HepG2 (cell line): ENCODE results near the gene NEDD4L. TPM values are rescaled to one million over a fixed set of nuclear protein-coding genes. Genes with fewer than 3 reads are reported as not detected.
A peak's percentile ranks its signal among the peaks of the same experiment; 100 is the strongest.

Experiments
- AGO2 ChIP-seq: fragments of 200-400 bp; formaldehyde crosslinking; optimal IDR thresholded peaks from 2 replicates; pipeline ENCODE3; 2017; ENCODE audit warnings: mild to moderate bottlenecking, low read depth, low read length, moderate library complexity
- ARID3A ChIP-seq: IDR thresholded peaks from 2 replicates; pipeline ENCODE4 v1.6.1; 2012; ENCODE audit warnings: low read depth, low read length, improper control_type of control experiment
- CREB1 ChIP-seq, 2 experiments: fragments of 450-650 bp in 1 of 2; IDR thresholded peaks; 2 replicates each; pipeline ENCODE4 v1.6.1; 2016 to 2017; ENCODE audit warnings: control low read depth in 1 of 2, mild to moderate bottlenecking in 1 of 2, missing compliant biosample characterization in 1 of 2, missing genetic modification characterization in 1 of 2
- CREBL2 ChIP-seq: sonication (generic); formaldehyde crosslinking; IDR thresholded peaks from 2 replicates; pipeline ENCODE4 v1.8.1; 2023; ENCODE audit warnings: missing genetic modification reagents, mild to moderate bottlenecking, borderline replicate concordance
- E2F1 ChIP-seq: sonication (generic); formaldehyde crosslinking; IDR thresholded peaks from 2 replicates; pipeline ENCODE4 v1.5.0; 2020; ENCODE audit warnings: missing genetic modification reagents
- GABPA ChIP-seq, 2 experiments: IDR thresholded peaks; 2 replicates each; pipeline ENCODE4 v1.6.1; 2011 to 2016; ENCODE audit warnings: low read depth in 2 of 2, low read length in 1 of 2, missing biosample characterization in 1 of 2, missing genetic modification characterization in 1 of 2
- ISX ChIP-seq: sonication (generic); formaldehyde crosslinking; conservative IDR thresholded peaks from 2 replicates; pipeline ENCODE4 v1.5.0; 2020; ENCODE audit warnings: missing genetic modification reagents
- KAT8 ChIP-seq: IDR thresholded peaks from 2 replicates; pipeline ENCODE4 v1.6.1; 2016; ENCODE audit warnings: missing genetic modification reagents, missing compliant biosample characterization
- RBAK ChIP-seq: sonication (generic); formaldehyde crosslinking; IDR thresholded peaks from 2 replicates; pipeline ENCODE4 v1.5.1; 2020; ENCODE audit warnings: mild to moderate bottlenecking, missing genetic modification reagents
- SALL1 ChIP-seq: sonication (generic); formaldehyde crosslinking; IDR thresholded peaks from 2 replicates; pipeline ENCODE4 v1.8.0; 2022; ENCODE audit warnings: mild to moderate bottlenecking, missing genetic modification reagents
- TFDP2 ChIP-seq: sonication (generic); formaldehyde crosslinking; IDR thresholded peaks from 2 replicates; pipeline ENCODE4 v1.4.0; 2020; ENCODE audit warnings: missing genetic modification reagents
- TSC22D2 ChIP-seq: sonication (generic); formaldehyde crosslinking; IDR thresholded peaks from 2 replicates; pipeline ENCODE4 v1.5.1; 2020; ENCODE audit warnings: missing genetic modification reagents, mild to moderate bottlenecking, borderline replicate concordance
- ZFX ChIP-seq: sonication (generic); formaldehyde crosslinking; IDR thresholded peaks from 2 replicates; pipeline ENCODE4 v1.4.0; 2020; ENCODE audit warnings: mild to moderate bottlenecking, low read depth, missing genetic modification reagents, moderate library complexity
- ZNF232 ChIP-seq: sonication (generic); formaldehyde crosslinking; IDR thresholded peaks from 2 replicates; pipeline ENCODE4 v1.4.0; 2020; ENCODE audit warnings: missing genetic modification reagents, borderline replicate concordance
- ZNF30 ChIP-seq: sonication (generic); formaldehyde crosslinking; IDR thresholded peaks from 2 replicates; pipeline ENCODE4 v1.5.0; 2020; ENCODE audit warnings: mild to moderate bottlenecking, missing genetic modification reagents
- ZNF441 ChIP-seq: sonication (generic); formaldehyde crosslinking; IDR thresholded peaks from 2 replicates; pipeline ENCODE4 v1.7.0; 2021; ENCODE audit warnings: missing genetic modification reagents, borderline replicate concordance
- ZNF451 ChIP-seq: sonication (generic); formaldehyde crosslinking; IDR thresholded peaks from 2 replicates; pipeline ENCODE4 v1.5.0; 2020; ENCODE audit warnings: mild to moderate bottlenecking, missing genetic modification reagents
- ZNF770 ChIP-seq: sonication (generic); formaldehyde crosslinking; IDR thresholded peaks from 2 replicates; pipeline ENCODE4 v1.5.0; 2020; ENCODE audit warnings: mild to moderate bottlenecking, missing genetic modification reagents
- polyA plus RNA-seq, 8 experiments: library from polyadenylated mRNA; depleted of rRNA in 3 of 8; stranded (reverse) in 7 of 8; unstranded in 1 of 8; fragments of >200 nt; fragmentation: Illumina TruSeq in 4 of 8; extraction: Trizol in 4 of 8; gene quantifications; 2 replicates each; pipeline versions ENCODE4 v1.2.1 to v1.2.3, GENCODE V29; 2011 to 2016; ENCODE audit warnings: low read depth in 4 of 8, missing spikeins in 1 of 8, mixed read lengths in 1 of 8; ENCODE audit not compliant: insufficient read depth in 1 of 8
- total RNA-seq, 5 experiments: library from RNA; depleted of rRNA; stranded (reverse); fragments of >200 nt; fragmentation: Illumina TruSeq; extraction: Trizol; gene quantifications; 2 replicates each; pipeline ENCODE4 v1.2.3, GENCODE V29; 2016; ENCODE audit warnings: low read depth in 1 of 5
- TF ChIP-seq, protein P1 (sequence below): sonication (generic); formaldehyde crosslinking; IDR thresholded peaks from 2 replicates; pipeline ENCODE4 v1.4.0; 2020; ENCODE audit warnings: mild to moderate bottlenecking, missing genetic modification reagents

NEDD4L gene
- total and polyA plus RNA-seq, 2 of the 13 experiments (the other 11 are each of a cell fraction or from before 2014, with no cell fraction given) = 168 to 390 TPM

DNA sequence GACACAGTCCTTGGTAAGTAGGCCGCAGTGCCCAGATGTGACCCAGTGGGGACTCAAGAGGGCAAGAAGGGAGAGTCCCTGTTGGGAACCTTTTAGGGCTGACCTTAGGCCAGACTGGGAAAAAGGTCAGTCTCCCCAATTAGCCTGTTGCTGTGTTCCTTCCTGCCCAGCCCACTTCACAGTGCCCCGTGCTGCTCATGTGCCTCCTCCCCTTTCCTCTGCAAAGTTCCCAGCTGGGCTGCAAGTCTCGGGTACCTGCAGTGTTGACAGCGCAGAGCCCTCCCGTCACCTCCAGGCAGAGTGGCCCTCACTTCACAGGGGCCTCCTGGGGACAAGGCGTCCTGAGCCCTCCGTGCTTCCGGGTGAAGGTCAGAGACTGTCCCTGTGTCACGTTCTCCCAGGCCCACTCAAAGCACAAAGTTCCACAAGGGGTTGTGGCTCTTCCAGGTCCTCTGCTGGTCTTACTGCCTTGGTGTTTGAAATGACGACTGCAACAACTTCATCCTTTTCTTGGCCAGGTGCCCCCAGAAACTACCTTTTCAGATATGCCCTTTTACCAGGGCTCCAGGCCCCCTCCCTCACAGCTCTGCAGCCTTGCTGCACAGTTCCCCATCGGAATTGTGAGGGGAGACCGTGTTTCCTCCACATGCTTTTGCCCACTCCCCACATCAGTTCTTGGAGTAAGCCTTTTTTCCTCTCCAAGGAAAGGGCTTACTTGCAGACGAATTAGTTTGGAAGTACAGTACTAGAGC is 359.1 kb downstream of the NEDD4L start (continued):
- TF ChIP-seq ISX (no peak), ZNF451 (no peak), RBAK (CRISPR knock-in tag) (no peak), ZNF232 (CRISPR knock-in tag) (peak; percentile 95; the same call in 1 of the 2 replicates), ZNF441 (peak; percentile 60; the same call in 1 of the 2 replicates), ZNF30 (peak; percentile 63; the same call in 1 of the 2 replicates), AGO2 (peak; percentile 97), GABPA (IDR thresholded peaks at IDR 0.05; ENCODE audit: low read depth, low read length) (no peak), GABPA (CRISPR knock-in tag; IDR thresholded peaks at IDR 0.05; ENCODE audit: low read depth) (no peak), CREB1 (IDR thresholded peaks at IDR 0.05) (0 out of 2 replicates have a peak, but pooled peaks have one; percentile 1), CREB1 (CRISPR knock-in tag; IDR thresholded peaks at IDR 0.05) (no peak), SALL1 (CRISPR knock-in tag) (peak; percentile 99), TSC22D2 (peak; percentile 83; the same call in 1 of the 2 replicates), E2F1 (CRISPR knock-in tag) (no peak), ZFX (CRISPR knock-in tag) (peak; percentile 68), KAT8 (CRISPR knock-in tag) (peak; percentile 79), ZNF770 (CRISPR knock-in tag) (no peak), CREBL2 (0 out of 2 replicates have a peak, but pooled peaks have one; percentile 78), TFDP2 (0 out of 2 replicates have a peak, but pooled peaks have one; percentile 63), ARID3A (no peak)
- TF ChIP-seq, protein P1, sequence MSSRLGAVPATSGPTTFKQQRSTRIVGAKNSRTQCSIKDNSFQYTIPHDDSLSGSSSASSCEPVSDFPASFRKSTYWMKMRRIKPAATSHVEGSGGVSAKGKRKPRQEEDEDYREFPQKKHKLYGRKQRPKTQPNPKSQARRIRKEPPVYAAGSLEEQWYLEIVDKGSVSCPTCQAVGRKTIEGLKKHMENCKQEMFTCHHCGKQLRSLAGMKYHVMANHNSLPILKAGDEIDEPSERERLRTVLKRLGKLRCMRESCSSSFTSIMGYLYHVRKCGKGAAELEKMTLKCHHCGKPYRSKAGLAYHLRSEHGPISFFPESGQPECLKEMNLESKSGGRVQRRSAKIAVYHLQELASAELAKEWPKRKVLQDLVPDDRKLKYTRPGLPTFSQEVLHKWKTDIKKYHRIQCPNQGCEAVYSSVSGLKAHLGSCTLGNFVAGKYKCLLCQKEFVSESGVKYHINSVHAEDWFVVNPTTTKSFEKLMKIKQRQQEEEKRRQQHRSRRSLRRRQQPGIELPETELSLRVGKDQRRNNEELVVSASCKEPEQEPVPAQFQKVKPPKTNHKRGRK (CRISPR knock-in tag) = no peak
